ENCODE data around the gene ANK2.

GRCh38 chr4:113314426-113314825 lies 265.0 kb downstream of the ANK2 start:
- TF ChIP-seq CTCF (optimal IDR thresholded peaks at IDR 0.05 in 1 of 3, IDR thresholded peaks at IDR 0.05 in 1 of 3, conservative IDR thresholded peaks at IDR 0.05 in 1 of 3; ENCODE audit: extremely low read depth in 1 of 3, insufficient read depth in 2 of 3, low read length in 3 of 3) (no peak), EZH2 (IDR thresholded peaks at IDR 0.05; ENCODE audit: low read length) (no peak)
